ENCODE data around the gene ZNF385C.
"Not testable (repeated sequence)": the region's sequence is repeated elsewhere in the genome, so short reads cannot be mapped to it uniquely, and the experiment has no call there.

Gene ZNF385C

GRCh38 chr17:42097691-42098631, at the start of gene ZNF385C:
Gene ZNF385C, minus strand, starts transcription at chr17:42098473. Its CDS starts 35,417 bp downstream, at chr17:42063056.
- no peak for DNase-seq

GRCh38 chr17:42146911-42147607, 48.8 kb upstream of the ZNF385C start:
- DNase-seq, result no peak

- not testable (repeated sequence) for DNase-seq
Measured at GRCh38 chr17:42143138-42143537, 44.9 kb upstream of the ZNF385C start.

GRCh38 chr17:42142371-42142896, 44.2 kb upstream of the ZNF385C start:
- DNase-seq, result no peak

- DNase-seq, result no peak
Measured at GRCh38 chr17:42141382-42141781, 43.1 kb upstream of the ZNF385C start.

- DNase-seq, result not testable (repeated sequence)
Measured at GRCh38 chr17:42140690-42141089, 42.4 kb upstream of the ZNF385C start.

- no peak for DNase-seq
Measured at GRCh38 chr17:42138749-42139492, 40.6 kb upstream of the ZNF385C start.

GRCh38 chr17:42136654-42137051, 38.4 kb upstream of the ZNF385C start:
- no peak for DNase-seq

- DNase-seq, result no peak
Measured at GRCh38 chr17:42135664-42136653, 37.7 kb upstream of the ZNF385C start.

- DNase-seq, result no peak
Measured at GRCh38 chr17:42135151-42135550, 36.9 kb upstream of the ZNF385C start.

- DNase-seq, result no peak
Measured at GRCh38 chr17:42133461-42134041, 35.3 kb upstream of the ZNF385C start.

GRCh38 chr17:42132941-42133340, 34.7 kb upstream of the ZNF385C start:
- DNase-seq, result no peak

- no peak for DNase-seq
Measured at GRCh38 chr17:42131981-42132432, 33.7 kb upstream of the ZNF385C start.

- DNase-seq, result no peak
Measured at GRCh38 chr17:42131232-42131631, 33.0 kb upstream of the ZNF385C start.

GRCh38 chr17:42130310-42130936, 32.1 kb upstream of the ZNF385C start:
- DNase-seq, result no peak

GRCh38 chr17:42129109-42129837, 31.0 kb upstream of the ZNF385C start:
- DNase-seq, result no peak

- DNase-seq, result no peak
Measured at GRCh38 chr17:42127414-42127813, 29.1 kb upstream of the ZNF385C start.

- no peak for DNase-seq
Measured at GRCh38 chr17:42126836-42127235, 28.6 kb upstream of the ZNF385C start.

- DNase-seq, result no peak
Measured at GRCh38 chr17:42125565-42125964, 27.3 kb upstream of the ZNF385C start.

GRCh38 chr17:42124256-42124655, 26.0 kb upstream of the ZNF385C start:
- DNase-seq, result no peak

Data from SIG-M5 (cell line).